ENCODE measurements around the gene CDC14A. TPM values are rescaled to one million over a fixed set of nuclear protein-coding genes. Genes with fewer than 3 reads are reported as not detected.

The CDC14A gene
- total and polyA plus RNA-seq, 2 of the 8 experiments (the other 6 are each of a cell fraction or from before 2014, with no cell fraction given): 3.2 to 8.9 TPM

DNA sequence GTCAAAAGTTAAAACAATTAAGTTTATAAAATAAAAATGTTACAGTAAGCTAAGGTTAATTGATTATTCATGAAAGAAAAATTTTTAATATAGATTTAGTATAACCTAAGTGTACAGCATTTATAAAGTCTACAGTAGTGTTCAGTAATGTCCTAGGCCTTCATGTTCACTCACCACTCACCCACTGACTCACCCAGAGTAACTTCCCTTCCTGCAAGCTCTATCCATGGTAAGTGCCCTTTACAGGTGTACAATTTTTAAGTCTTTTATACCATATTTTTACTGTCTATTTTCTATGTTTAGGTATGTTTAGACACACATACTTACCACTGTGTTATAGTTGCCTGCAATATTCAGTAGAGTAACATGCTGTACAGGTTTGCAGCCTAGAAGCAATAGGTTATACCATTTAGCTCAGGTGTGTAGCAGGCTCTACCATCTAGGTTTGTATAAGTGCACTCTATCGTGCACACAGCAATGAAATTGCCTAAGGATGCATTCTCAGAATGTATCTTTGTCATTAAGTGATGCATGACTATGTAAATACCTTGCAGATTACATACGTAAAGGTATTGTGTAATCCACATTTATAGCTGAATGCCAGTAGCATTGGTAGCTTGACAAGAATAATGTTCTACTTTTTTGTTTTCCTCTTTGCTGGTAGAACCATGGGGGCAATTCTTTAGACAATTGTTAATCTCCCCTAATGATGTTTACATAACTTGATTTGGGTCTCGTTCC lies 149.9 kb downstream of the CDC14A start (continued):
- no peak for TF ChIP-seq TBP (IDR thresholded peaks at IDR 0.05; ENCODE audit: low read depth, low read length)

Data from H1 (cell line).